Retinal pigment epithelial cell (primary cell): ENCODE results near the gene GFRA1.

ENCODE experiments used
- DNase-seq: peaks from one replicate; pipeline ENCODE4 v3.0.0-alpha.2; 2010; ENCODE audit warnings: low read depth
- H3K4me3 ChIP-seq: 2 replicates; pipeline ENCODE4 v1.5.1; 2011; ENCODE audit warnings: mild to moderate bottlenecking, low read length, control low read depth, moderate library complexity
- TF ChIP-seq, protein P1 (sequence below): conservative IDR thresholded peaks from 2 replicates; pipeline ENCODE4 v1.5.1; 2011; ENCODE audit warnings: low read depth, low read length, control low read depth, inconsistent platforms

GFRA1 gene

DNA sequence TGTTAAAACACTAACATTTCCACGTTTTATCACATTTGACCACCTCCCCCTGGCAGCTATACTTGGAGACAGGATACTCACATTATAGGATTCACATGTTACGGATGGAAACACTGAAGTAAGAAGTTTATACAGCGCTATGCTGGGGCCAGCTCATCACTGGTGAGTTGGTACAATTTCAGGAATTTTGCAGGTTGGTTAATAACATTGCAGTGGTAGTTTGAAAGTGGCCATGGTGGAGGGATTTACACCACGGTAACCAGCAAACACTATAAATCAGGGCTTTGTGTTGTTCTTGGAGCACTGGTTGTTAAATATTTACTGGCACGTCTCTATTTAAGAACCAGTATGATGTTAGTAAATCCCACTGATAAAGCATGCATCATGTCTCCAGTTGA lies 174.0 kb downstream of the GFRA1 start:
- DNase-seq = no peak
- TF ChIP-seq, protein P1, sequence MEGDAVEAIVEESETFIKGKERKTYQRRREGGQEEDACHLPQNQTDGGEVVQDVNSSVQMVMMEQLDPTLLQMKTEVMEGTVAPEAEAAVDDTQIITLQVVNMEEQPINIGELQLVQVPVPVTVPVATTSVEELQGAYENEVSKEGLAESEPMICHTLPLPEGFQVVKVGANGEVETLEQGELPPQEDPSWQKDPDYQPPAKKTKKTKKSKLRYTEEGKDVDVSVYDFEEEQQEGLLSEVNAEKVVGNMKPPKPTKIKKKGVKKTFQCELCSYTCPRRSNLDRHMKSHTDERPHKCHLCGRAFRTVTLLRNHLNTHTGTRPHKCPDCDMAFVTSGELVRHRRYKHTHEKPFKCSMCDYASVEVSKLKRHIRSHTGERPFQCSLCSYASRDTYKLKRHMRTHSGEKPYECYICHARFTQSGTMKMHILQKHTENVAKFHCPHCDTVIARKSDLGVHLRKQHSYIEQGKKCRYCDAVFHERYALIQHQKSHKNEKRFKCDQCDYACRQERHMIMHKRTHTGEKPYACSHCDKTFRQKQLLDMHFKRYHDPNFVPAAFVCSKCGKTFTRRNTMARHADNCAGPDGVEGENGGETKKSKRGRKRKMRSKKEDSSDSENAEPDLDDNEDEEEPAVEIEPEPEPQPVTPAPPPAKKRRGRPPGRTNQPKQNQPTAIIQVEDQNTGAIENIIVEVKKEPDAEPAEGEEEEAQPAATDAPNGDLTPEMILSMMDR = no peak
- H3K4me3 ChIP-seq = no peak overlapping the region

- DNase-seq = no peak
- no peak overlapping the region for H3K4me3 ChIP-seq
- TF ChIP-seq, protein P1 = no peak
These were observed 174.5 kb downstream of the GFRA1 start for GRCh38 chr10:116098411-116099022.

- TF ChIP-seq, protein P1 = no peak
- DNase-seq = no peak
- no peak overlapping the region for H3K4me3 ChIP-seq
These were observed 175.7 kb downstream of the GFRA1 start for GRCh38 chr10:116097239-116097784.

- H3K4me3 ChIP-seq = no peak overlapping the region
- no peak for DNase-seq
- TF ChIP-seq, protein P1 = no peak
These were observed 176.5 kb downstream of the GFRA1 start for GRCh38 chr10:116096526-116096925.

DNA sequence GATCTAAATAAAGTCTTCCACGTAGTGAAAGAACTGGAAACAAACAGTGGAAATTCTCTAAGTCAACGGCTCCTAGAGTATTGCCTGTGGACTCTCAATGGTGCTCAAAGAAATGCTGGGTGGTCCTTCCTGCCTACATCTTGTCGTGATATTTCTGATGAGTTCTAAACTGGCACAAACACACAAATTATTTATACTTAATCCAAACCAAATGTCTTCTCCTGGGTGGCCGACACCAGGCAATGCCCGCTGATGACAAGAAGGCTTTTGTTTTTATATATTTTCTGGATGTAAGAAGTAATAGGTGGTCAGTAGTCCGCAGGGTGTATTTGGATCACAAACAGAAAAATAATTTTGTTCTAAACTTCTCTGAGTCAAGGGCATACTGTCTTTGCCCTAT lies 178.7 kb downstream of the GFRA1 start:
- no peak for DNase-seq
- H3K4me3 ChIP-seq = no peak overlapping the region
- TF ChIP-seq, protein P1 = no peak

- TF ChIP-seq, protein P1 = no peak
- no peak for DNase-seq
- H3K4me3 ChIP-seq = no peak overlapping the region
These were observed 180.0 kb downstream of the GFRA1 start for GRCh38 chr10:116093031-116093430.

GRCh38 chr10:116088985-116089384 lies 184.0 kb downstream of the GFRA1 start:
- no peak overlapping the region for H3K4me3 ChIP-seq
- TF ChIP-seq, protein P1 = no peak
- DNase-seq = no peak
